WI38 (cell line): ENCODE measurements around the gene DNAH10.

Experiments
- H3K4me3 ChIP-seq: 2 replicates; pipeline ENCODE4 v1.5.1; 2011; ENCODE audit warnings: low read depth, mild to moderate bottlenecking, control low read depth, low read length
- TF ChIP-seq, protein P1 (sequence below): IDR thresholded peaks from 2 replicates; pipeline ENCODE4 v1.5.1; 2012; ENCODE audit warnings: low read depth, mild to moderate bottlenecking, control low read depth, low read length

DNAH10 gene

DNA sequence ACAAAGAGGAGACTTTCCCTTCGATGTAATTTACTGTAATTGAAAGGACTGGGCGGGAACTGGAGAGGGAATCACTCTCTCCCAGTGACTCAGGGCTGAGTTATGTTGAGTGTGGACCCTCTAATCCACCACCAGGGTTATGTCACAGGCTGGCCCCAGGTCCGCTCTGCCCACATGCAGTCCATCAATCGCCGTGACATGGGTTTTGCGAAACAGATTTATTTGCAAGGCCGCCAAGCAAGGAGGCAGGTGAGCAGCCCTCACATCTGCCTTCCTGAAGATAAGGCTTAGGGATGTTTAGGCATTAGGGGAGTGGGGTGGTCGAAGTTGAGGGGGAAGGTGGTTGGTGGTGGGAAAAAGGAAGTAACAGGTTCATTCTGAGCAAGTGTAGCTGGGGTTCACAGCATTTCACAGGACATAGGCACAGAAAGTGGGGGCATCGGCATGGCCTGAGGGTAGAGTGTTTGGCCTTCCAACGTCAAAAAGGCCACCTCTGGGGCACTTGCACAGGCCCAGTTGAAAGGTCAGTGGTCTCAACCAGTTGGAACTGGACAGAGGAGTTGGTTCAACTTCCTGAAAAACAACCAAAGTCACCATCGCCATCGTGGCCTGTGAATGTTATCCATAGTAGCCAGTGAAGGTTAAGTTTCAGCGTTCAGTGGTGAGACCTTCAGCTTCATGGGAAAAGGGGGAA is 66.9 kb downstream of the DNAH10 start:
- no peak overlapping the region for H3K4me3 ChIP-seq
- TF ChIP-seq, protein P1, sequence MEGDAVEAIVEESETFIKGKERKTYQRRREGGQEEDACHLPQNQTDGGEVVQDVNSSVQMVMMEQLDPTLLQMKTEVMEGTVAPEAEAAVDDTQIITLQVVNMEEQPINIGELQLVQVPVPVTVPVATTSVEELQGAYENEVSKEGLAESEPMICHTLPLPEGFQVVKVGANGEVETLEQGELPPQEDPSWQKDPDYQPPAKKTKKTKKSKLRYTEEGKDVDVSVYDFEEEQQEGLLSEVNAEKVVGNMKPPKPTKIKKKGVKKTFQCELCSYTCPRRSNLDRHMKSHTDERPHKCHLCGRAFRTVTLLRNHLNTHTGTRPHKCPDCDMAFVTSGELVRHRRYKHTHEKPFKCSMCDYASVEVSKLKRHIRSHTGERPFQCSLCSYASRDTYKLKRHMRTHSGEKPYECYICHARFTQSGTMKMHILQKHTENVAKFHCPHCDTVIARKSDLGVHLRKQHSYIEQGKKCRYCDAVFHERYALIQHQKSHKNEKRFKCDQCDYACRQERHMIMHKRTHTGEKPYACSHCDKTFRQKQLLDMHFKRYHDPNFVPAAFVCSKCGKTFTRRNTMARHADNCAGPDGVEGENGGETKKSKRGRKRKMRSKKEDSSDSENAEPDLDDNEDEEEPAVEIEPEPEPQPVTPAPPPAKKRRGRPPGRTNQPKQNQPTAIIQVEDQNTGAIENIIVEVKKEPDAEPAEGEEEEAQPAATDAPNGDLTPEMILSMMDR = no peak

DNA sequence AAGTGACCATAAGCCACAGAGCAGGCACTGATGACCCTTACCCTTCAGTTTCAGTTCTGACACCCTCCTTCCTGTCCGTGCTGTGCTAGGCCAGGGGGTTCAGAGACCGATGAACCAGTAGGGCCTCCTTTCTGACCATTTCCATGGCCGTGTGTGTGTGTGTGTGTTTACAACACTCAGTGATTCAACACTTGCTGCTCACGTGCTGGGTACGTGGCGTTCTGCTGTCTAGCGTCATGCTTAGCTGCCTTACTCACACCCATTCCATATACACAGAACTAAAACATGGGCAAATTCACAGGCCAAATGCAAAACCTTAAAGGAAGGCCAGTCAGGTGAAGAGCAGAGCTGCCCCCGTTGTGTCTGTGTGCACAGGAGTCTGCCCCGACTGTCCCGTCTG is 67.5 kb downstream of the DNAH10 start:
- H3K4me3 ChIP-seq = no peak overlapping the region
- TF ChIP-seq, protein P1 = no peak

DNA sequence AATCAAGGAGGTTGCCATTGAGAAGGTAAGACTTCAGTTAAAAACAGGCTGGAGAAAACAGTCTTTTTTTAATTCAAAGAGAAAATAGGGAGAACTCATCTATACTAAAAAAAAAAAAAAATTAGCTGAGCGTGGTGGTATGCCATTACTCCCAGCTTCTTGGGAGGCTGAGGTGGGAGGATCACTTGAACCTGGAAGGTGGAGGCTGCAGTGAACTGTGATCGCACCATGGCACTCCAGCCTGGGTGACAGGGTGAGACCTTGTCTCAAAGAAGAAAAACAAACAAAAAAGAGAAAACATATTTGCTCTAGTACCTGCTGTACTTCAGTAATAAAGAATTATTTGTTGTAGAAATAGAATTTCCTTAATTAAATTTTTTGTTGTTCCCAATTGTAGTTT is 68.6 kb downstream of the DNAH10 start:
- TF ChIP-seq, protein P1 = no peak
- no peak overlapping the region for H3K4me3 ChIP-seq

DNA sequence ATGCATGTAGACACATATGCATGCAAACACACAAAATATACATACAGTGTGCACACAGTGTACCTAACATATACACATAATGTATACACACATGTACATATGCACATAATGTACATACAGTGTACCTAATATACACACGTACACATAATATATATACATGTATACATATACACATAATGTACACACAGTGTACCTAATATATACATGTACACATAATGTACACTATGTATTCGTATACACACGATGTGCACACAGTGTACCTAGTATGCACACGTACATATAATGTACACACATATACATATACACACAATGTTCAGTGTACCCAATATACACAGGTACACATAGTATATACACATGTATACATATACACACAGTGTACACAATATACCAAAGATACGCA is 70.0 kb downstream of the DNAH10 start:
- TF ChIP-seq, protein P1 = no peak
- H3K4me3 ChIP-seq = no peak overlapping the region

DNA sequence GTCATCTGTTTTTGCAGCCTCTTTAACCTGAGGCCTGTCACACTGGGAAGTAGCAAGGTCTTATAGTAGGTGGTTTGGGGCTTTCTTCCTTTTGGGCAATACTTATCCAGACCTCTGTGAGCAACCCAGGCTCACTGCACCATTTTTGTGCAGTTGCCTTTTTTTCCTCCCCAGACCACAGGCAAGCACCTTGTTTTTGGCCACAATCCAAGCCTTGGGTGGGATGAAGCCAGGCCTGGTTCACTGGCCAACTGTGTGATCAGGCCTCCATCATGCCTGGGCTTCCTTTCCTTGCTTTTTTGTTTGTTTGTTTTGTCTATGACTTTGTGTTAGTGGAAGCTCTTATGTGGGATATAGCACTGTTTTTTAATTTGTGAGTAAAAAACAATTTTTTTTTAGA is 71.7 kb downstream of the DNAH10 start:
- TF ChIP-seq, protein P1 = no peak
- no peak overlapping the region for H3K4me3 ChIP-seq

DNA sequence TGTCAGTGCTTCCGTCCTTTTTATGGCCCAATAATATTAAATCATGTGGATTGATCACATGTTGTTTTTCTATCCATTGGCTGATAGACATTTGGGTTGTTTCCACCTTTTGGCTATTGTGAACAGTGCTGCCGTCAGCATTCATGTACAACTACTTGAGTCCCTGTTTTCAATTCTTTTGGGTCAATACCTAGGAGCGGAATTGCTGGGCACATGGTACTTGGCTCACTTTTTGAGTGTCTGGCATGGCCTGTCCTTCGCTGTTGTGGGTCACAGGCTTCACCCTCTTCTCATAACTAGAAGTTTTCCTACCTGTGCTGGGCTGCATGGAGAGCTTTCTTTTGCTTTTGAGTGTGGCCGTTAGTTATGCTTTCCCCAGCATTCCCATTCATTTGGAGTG is 72.7 kb downstream of the DNAH10 start:
- no peak overlapping the region for H3K4me3 ChIP-seq
- TF ChIP-seq, protein P1 = no peak

DNA sequence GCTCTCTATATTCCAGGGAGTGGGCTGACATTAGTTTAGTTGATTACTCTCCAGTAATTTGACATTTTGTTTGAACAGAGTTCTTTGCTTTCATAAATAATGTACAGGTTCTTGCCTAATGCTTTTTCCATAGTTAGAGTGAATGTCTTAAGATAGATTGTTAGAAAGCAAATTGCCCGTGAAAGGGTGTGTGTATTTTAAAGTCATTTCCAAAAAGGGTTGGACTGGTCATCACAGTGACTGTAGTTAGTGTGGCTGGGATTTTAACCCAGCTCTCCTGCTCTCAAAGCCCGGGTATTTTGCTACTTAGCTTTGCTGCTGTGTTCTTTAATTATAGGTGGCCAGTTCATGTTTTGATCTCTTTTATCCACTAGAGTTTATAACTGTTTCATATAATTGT is 74.2 kb downstream of the DNAH10 start:
- TF ChIP-seq, protein P1 = no peak
- H3K4me3 ChIP-seq = no peak overlapping the region
